Pancreas (tissue), 10 donors: ENCODE data around the gene DRD4. TPM values are rescaled to one million over a fixed set of nuclear protein-coding genes. Genes with fewer than 3 reads are reported as not detected.

ENCODE experiments used
- ATAC-seq, 4 donors: fragments of 200-7000 bp; cut with Tn5 transposase; one replicate each; pipeline versions ENCODE4 v1.8.0 to v1.9.1; 2020; ENCODE audit warnings: mild to moderate bottlenecking in 4 of 4, moderate library complexity in 4 of 4
- DNase-seq, 6 donors: peaks; one replicate each; pipeline ENCODE4 v3.0.0-alpha.2; 2020
- FAIRE-seq: peaks from 2 replicates; lab custom pipeline; 2012; peaks lifted over from hg19 to GRCh38; lab: Jason Lieb, UNC
- H3K27ac ChIP-seq, 4 donors: fragments of 200-600 bp; sonication (generic); 1 replicate in 3 of 4; 2 replicates in 1 of 4; pipeline versions ENCODE4 v1.5.0 to v1.8.0; 2020
- H3K27me3 ChIP-seq, 4 donors: fragments of 200-600 bp; one replicate each; pipeline ENCODE4 v1.8.0; 2021
- H3K36me3 ChIP-seq, 3 donors: fragments of 200-600 bp; sonication (generic) in 1 of 3; one replicate each; pipeline versions ENCODE4 v1.5.0 to v1.8.0; 2020 to 2021
- H3K4me1 ChIP-seq, 3 donors: fragments of 200-600 bp; one replicate each; pipeline ENCODE4 v1.8.0; 2021
- H3K4me3 ChIP-seq, 4 donors: fragments of 200-600 bp; sonication (generic) in 2 of 4; one replicate each; pipeline versions ENCODE4 v1.5.0 to v1.8.0; 2020 to 2021
- H3K9me3 ChIP-seq, 4 donors: fragments of 200-600 bp; one replicate each; pipeline ENCODE4 v1.8.0; 2021
- CTCF ChIP-seq, 4 donors: fragments of 200-600 bp; sonication (generic) in 3 of 4; IDR thresholded peaks; one replicate each; pipeline versions ENCODE4 v1.5.0 to v1.8.0; 2021; ENCODE audit warnings: antibody characterized with exemption in 4 of 4
- WGBS, 2 donors: extraction: QIAGEN DNeasy Blood & Tissue Kit; methylation state at CpG; one replicate each; pipeline ENCODE4 v1.1.7; 2013; 5-methylcytosine and 5-hydroxymethylcytosine counted together
- intact Hi-C, 3 donors: fragments of 100-400 bp; cut with DNase I; formaldehyde crosslinking; loops; one replicate each; pipeline versions ENCODE4 v1.11.1 to v1.14.2; 2022
- polyA plus RNA-seq, 2 donors: library from polyadenylated mRNA; stranded (reverse); fragments of 200-250 nt; gene quantifications; one replicate each; pipeline ENCODE4 v1.2.3, GENCODE V29; 2013
- total RNA-seq, 6 donors: library from RNA; stranded (reverse); fragmentation: NEBNext Ultra II Directional in 4 of 6; extraction: Animal tissue kit (Norgen Biotek cat#: 25700) in 4 of 6; gene quantifications; one replicate each; pipeline versions ENCODE4 v1.2.1 to v1.2.4, GENCODE V29; 2021 to 2023
- donor health status: healthy with polysubstance abuse.
- donor health status: DM: no; HTN: no; CAD: no; lungs with moderate emphysema.
- donor health status: DM: no; HTN: no; CAD: no.
- donor health status: control.
- donor health status: control.
- donor health status: Bipolar disorder and iron deficiency.
- donor health status: DM: yes; HTN: yes; CAD: no.
- donor health status: DM: no; HTN: no; CAD: no.
- donor health status: DM: no; HTN: no; CAD: no.
- donor health status: DM: yes; HTN: yes; CAD: no.

The DRD4 gene
- total and polyA plus RNA-seq, 8 donors = 0.28 to 2.4 (median 0.79) TPM

- ATAC-seq (peak; percentile 36 to 62 (median 49)), DNase-seq (peak in 5 of 6 donors; percentile 13 to 75 (median 38)), FAIRE-seq (no peak)
- no peaks in the 10 kb centered on the region for H3K9me3 ChIP-seq
- intact Hi-C loops = no loop called here
- TF ChIP-seq CTCF (IDR thresholded peaks at IDR 0.05) = no peak
- 50 to 64% methylated on average over 31 to 33 of the region's 33 CpGs for WGBS, 2 donors
- H3K27ac ChIP-seq = no peak within 1 kb of the TSS
- H3K27me3 ChIP-seq = no peaks in the 10 kb centered on the region
- H3K4me1 ChIP-seq = no peaks in the 10 kb centered on the region
- H3K4me3 ChIP-seq = peak within 1 kb of the TSS in 1 of 4 donors; percentile 10
- H3K36me3 ChIP-seq = no peaks in the 10 kb centered on the region
Observed at GRCh38 chr11:624705-625635, 12.1 kb upstream of the DRD4 start, which contains the start of gene CDHR5. TSS of gene CDHR5 (minus strand) at chr11:624955. CDS start at chr11:624902, 53 bp downstream.

- no peak for TF ChIP-seq CTCF (IDR thresholded peaks at IDR 0.05)
- no peak for FAIRE-seq
Observed at GRCh38 chr11:625636-626268, 11.3 kb upstream of the DRD4 start.

GRCh38 chr11:626475-627307 is 10.4 kb upstream of the DRD4 start, which contains the start of gene SCT:
TSS of gene SCT (minus strand) at chr11:627181. CDS start at chr11:627143, 38 bp downstream.
- H3K27ac ChIP-seq = no peak within 1 kb of the TSS
- H3K4me3 ChIP-seq = no peak within 1 kb of the TSS
- peak in 4 of 6 donors; percentile 13 to 78 (median 44) for DNase-seq
- no peak for TF ChIP-seq CTCF (IDR thresholded peaks at IDR 0.05)
- H3K9me3 ChIP-seq = no peaks in the 10 kb centered on the region
- no peaks in the 10 kb centered on the region for H3K4me1 ChIP-seq
- H3K36me3 ChIP-seq = no peaks in the 10 kb centered on the region
- intact Hi-C loops = no loop called here
- 39 to 40% methylated on average over 30 to 72 of the region's 72 CpGs for WGBS, 2 donors
- H3K27me3 ChIP-seq = no peaks in the 10 kb centered on the region
- no peak for FAIRE-seq
- ATAC-seq = no peak

More at GRCh38 chr11:625636-626268, 11.3 kb upstream of the DRD4 start:
- H3K9me3 ChIP-seq = no peaks in the 10 kb centered on the region
- no peak overlapping the region for H3K4me3 ChIP-seq
- 74 to 82% methylated on average over 22 of the region's 22 CpGs for WGBS, 2 donors
- DNase-seq (peak in 4 of 6 donors; percentile 15 to 72 (median 43)), ATAC-seq (peak in 1 of 4 donors; percentile 4)
- H3K27ac ChIP-seq = no peak overlapping the region
- no peaks in the 10 kb centered on the region for H3K27me3 ChIP-seq
- intact Hi-C loops = no loop called here
- H3K4me1 ChIP-seq = no peaks in the 10 kb centered on the region
- H3K36me3 ChIP-seq = no peaks in the 10 kb centered on the region

GRCh38 chr11:627308-627576 is 9.8 kb upstream of the DRD4 start:
- Histone ChIP-seq H3K27me3 (no peaks in the 10 kb centered on the region), H3K4me1 (no peaks in the 10 kb centered on the region), H3K27ac (no peak overlapping the region), H3K4me3 (no peak overlapping the region), H3K9me3 (no peaks in the 10 kb centered on the region), H3K36me3 (no peaks in the 10 kb centered on the region)
- FAIRE-seq = no peak
- TF ChIP-seq CTCF (IDR thresholded peaks at IDR 0.05) = no peak
- no peak for ATAC-seq
- WGBS, 2 donors = 48 to 52% methylated on average over 17 to 28 of the region's 28 CpGs
- intact Hi-C loops = no loop called here
- DNase-seq = peak in 2 of 6 donors; percentile 48 to 56
